GM18861 (cell line): ENCODE measurements around the gene EGR4.
"Not testable (repeated sequence)": the region's sequence is repeated elsewhere in the genome, so short reads cannot be mapped to it uniquely, and the experiment has no call there.

Source experiments
- ATAC-seq: cut with Tn5 transposase; IDR thresholded peaks from one replicate; pipeline ENCODE4 v1.9.1; 2021; ENCODE audit not compliant: unreplicated experiment

Gene EGR4

DNA sequence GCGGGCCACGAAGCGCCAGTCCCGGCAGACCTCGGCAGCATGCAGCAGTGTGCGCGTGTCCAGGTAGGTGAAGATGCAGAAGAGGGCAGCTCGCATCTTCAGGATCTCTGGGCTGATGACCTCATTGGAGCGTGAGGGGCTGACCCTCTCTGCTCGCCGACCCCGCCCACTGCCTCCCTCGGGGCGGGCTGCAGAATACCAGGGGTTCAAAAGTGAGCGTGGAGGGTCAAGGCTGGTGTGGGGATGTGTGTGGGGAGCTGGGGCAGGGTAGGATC, 29.1 kb downstream of the EGR4 start:
- ATAC-seq = no peak

DNA sequence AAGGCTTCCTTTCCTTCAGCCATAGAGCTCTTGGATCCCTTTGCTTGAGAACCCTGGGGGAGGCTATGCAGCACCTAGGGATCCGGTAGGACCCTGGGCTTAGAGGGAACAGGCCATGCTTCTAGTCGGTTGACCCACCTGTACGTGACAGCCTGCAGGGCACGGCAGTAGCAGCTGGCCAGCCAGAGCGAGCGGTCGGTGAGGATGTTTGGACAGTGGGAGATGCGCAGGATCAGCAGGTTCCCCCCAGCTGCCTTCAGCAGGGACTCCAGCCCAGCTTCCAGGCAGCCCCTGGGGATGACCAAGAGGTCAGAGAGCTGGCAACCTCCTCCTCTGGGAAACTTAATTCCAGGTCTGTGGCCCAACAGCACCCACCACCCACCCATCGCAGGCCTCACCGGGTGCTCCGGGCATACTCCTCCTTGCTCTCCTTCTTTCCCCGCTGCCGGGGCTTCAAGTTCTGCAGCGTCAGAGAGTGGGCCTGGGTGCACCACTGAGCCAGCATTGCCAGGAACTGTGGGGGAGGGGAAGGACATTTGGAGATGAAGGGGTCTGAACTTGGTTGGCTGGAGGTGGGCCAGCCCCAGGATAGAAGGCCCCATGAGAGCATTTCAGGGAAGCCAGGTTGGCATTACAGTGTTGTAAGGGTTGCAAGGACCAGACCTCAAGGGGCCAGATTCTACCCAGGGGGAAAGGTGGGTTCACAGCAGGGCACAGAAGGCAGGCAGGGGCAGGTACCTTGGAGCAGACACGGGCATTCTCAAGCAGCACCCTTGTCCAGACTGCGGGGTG, 29.6 kb downstream of the EGR4 start:
- no peak for ATAC-seq

DNA sequence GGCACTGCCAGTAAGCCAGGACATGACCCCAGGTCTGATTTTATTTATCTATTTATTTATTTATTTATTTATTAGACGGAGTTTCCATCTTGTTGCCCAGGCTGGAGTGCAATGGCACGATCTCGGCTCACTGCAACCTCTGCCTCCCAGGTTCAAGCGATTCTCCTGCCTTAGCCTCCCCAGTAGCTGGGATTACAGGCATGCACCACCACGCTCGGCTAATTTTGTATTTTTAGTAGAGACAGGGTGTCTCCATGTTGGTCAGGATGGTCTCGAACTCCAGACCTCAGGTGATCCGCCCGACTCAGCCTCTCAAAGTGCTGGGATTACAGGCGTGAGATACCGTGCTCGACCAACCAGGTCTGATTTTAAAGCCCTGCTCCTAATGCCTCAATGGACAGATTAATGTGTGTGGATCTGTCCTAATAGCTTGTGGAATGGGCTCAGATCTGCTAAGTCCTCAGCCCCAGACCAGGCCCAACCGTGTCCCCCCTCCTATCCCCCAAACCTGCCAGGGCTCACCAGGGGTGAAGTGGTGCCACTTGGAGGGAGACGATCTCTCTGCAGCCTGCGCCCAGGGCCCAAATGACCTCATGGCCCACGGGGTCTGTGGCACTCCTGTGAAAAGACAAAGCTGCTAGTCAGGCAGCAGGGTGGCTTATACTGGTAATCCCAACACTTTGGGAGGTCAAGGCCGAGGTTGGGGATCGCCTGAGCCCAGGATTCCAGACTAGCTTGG, 30.5 kb downstream of the EGR4 start:
- not testable (repeated sequence) for ATAC-seq

DNA sequence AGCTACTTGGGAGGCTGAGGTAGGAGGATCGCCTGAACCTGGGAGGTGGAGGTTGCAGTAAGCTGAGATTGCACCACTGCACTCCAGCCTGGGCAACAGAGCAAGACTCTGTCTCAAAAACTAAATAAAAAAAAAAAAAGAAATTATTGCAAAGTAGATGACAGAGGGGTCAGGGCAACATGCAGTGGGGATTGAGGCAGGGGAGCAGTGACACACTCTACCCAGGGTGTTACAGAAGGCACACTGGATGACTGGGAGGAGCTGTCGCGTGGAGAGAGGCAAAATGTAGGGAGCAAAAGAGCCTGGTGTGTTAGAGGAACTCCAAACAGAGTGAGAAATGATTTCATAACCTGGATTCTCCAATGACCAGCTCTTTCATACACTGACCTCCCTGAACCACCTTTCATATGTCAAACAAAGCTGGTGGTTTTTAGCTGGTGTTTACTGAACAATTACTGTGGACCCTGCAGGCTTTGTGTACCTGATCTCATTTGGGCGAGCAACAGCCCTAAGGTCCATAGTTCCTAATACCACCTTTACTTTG, 31.2 kb downstream of the EGR4 start:
- no peak for ATAC-seq

DNA sequence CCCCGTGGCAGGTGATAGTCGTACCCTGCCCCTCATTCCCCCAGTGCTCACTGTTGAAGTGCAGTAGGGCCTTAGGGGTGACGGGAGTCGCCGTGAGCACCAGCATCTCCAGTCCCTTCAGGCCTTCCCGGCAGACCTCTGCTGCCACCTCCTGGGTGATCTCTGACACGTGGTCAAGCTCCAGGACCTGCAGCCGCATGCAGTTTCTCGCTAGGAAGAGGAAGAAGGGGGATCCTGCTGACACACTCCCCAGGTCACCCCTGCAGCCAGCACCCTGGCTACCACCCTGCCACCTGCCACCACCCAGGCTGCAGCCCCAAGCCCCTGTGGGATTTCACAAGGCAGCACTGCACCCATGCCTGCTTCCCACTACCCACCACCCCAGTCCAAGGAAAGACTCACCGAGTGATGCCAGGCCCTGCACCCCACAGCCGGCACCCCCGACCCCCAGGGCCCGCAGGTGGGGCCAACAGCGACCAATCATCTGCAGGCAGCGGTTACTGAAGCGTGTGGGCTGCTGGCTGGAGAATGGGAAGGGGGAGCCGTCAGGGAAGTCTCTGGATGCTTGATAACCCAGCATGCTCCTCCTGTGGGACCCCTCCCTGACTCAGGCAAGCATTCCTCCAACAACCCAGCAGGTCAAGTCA, 32.9 kb downstream of the EGR4 start:
- no peak for ATAC-seq

DNA sequence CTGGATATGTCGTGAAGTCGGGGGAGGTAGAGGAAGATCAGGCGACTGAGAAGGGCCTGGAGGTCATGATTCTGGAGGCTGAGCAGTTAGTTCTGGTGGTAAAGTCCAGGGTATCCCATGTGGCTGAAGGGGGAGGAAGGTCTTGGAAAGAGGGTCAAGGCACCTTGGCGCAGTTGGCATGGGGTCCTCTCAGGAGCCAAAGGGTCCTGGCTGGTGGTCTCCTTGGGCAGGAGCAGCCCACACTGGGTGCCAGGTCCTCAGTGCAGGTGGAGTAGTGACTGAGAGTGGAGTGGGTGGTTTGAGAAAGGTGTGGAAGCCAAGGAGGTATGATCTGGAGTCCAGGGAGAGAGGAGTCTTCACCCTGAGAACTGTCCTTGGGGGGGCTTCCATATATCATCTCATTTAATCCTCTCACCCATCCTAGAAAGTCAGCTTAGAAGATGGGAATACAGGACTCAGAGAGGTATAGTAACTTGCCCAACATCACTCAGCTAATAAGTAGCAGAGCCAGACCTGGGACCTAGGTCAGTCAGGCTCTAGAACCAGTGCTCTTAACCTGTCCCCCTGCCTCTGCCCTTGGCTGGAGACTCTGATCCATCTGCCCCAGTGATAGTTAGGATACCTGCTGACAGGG, 33.5 kb downstream of the EGR4 start:
- ATAC-seq = no peak

DNA sequence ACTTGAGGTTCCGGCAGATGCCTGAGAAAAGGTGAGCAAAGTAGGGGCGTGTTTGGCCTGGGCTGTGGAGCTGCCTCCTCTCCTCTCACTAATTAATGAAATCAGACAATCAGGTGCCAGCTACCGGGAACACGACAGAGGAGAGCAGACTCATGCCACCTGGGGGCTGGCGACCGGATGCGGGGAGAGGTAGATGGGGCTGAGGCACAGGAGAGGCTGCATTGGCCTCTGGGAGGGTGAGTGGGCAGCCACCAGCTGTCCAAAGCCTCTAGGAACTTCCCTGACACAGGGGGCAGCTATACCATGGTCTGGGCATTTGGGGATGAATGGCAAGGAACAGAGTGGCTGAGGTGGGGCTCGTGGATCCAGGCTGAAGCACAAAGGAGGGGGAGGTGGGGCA, 34.1 kb downstream of the EGR4 start:
- no peak for ATAC-seq

DNA sequence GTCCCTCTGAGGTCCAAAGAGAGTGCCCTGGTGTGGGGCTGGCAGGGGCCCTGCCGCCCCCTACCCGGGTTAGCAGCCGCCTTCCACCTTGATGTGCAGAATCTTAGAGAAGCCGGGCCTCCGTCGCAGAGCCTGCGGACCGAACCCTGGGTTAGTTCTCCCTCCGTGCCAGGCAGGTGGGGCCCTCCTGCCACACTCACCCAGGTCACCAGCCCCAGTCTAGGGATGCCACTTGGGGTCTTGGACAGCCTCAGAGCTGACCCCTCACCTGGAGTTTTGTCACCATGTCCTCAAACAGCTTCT, 34.5 kb downstream of the EGR4 start:
- ATAC-seq = no peak

DNA sequence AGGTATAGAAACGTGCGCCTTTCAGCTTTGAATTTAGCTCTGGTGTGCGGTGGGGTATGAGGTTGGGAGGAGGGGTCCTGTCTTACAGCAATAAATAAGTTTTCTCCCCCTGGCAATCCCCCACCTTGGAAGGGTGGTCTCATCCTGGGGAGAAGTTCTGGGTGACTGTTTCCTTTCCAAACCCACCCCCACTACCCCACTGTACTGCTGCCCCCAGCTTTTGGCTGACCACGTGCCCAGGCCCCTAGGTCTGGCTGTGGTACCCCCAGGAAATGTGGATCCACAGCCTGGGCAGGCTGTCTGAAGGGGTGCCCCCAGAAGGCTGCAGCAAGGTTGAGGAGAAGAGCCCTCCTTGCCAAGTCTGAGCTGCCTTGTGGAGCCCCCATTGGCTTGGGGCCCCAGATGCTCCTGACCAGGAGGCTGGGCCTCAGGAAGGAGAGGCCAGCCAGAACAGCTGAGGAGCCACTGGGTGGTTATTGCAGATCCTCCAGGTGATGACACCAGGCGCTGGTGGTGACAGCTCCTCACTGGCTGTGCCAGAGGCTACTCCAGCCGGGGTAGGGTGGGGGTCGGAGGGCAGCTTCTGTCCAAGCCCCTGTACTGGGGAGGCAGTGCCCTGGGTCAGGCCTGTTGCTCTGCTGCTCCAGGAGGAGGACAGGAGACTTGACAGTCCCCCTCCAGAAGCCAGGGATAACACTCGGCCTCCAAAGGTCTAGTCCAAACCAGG, 35.0 kb downstream of the EGR4 start:
- ATAC-seq = no peak

DNA sequence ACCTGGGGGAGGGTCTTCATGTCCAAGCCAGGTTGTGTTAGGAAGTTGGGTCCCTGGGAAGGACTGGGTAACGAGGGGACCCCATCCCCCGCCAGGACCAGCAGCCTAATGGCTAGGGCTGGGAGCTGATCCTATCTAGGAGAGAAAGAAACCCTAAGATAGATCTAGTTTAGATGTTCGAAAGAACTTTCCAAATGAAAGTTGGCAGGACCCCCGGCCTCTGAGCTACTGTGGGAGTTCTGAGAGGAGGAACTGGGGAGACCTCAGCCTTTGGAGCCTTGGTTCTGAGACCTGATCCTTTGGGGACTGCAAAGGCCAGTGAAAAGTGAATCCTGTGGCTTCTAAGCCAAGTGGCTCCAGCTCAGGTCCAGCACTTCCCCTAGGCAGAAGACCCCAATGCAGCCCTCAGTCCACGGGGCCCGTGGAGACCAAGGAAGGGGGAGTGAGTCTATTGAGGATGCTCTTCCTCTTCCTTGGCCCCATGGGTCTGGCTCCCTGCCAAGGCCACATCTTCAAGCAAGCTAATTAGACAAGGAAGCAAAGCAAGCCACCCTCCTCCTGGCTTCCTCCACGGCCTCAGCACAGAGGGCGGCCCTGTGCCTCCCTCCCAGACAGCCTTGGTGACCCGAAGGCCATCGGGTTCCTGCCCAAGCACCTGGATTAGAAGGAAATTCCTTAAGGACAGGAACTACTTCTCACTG, 35.8 kb downstream of the EGR4 start:
- no peak for ATAC-seq

DNA sequence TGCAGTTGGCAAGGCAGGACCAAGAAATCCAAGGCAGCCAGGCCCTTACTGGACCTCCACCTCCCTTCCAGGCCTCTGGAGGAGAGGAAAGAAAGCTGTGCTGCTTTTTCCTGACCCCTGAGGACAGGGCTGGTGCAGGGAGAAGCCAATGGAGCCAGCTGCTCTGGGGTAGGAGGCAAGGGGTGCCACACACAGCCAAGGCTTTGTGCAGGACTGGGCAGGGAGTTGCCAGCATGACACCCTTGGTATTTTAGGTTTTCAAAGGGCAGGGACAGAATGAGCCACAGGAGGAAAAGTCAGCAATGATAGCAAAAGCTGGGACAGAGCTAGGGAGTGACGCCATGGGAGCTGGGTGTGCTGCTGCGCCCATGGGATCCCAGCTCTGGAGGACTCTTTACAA, 36.3 kb downstream of the EGR4 start:
- no peak for ATAC-seq

DNA sequence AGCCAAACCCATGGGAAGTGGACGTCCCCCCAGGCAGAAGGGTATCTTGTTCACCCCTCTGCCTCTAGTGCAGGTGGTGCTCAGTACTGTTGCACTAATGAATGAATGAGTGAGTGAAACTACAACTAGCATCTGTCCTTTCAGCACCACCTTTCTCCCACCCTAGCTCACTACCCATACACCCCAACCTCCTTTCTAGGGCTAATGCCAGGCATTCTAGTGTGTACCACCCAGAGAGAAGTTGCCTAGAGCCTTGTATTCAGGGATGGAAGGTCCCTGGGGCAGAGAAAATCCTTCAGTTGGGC, 36.8 kb downstream of the EGR4 start:
- ATAC-seq = no peak

DNA sequence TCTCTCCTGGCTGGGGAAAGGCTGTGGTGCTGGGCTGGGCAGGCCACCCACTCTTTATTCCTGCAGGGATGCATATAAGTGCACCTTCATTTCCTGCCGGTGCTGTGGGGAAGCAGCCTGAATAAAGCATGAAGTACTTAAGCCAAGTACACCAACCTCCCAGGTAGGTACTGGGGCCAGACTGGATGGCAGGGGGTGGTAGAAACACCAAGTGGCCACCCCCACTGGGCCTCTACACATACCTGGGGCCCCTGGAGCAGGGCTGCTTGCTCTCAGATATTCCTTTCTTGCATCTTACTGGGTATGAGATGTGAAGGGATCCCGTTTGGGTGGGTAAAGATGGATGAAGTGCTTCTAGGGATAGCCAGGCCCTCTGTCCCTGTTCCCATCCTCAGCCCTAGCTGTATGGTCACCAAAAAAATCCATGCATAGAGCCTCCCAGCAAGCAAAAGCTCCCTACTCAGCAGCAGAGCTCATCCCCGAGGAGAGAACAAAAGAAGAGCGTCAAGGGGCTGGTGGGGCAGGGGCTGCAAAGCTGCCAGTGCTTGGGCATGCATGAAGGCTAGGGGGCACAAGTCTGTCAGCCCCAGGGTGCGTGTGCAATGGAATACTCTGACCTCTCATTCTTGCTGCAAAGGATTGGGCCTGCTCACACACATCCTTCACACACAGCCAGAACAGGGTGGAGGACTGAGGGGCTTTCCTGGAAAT, 37.3 kb downstream of the EGR4 start:
- no peak for ATAC-seq

DNA sequence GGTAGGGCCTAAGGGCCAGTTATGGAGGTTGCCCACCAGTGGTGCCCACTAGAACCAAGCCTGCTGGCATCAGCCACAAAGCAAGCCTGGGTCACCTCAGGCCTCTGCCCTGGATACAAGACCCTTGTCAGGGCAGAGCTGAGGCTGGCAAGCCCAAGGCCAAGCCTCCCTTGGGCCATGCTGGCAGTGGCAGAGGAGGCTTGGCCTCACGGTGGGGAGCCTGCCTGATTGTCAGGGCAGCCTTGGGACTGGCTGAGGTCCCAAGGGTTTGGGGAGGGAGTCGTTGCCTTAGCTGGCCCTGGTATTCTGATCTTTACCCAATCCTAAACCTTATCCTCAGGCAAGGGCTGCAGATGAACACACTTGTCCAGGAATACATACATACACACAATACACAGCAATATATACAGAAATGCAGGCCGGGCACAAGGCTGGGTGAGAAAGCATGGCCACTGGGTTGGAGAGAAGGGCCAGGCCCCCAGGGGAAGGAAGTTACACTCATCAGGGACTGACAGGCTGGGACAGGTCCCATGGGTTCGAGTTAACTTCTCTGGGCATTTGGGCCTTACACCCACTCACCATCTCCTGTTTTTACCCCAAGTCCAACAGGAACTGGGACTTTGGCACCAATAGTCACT, 38.2 kb downstream of the EGR4 start:
- ATAC-seq = no peak

DNA sequence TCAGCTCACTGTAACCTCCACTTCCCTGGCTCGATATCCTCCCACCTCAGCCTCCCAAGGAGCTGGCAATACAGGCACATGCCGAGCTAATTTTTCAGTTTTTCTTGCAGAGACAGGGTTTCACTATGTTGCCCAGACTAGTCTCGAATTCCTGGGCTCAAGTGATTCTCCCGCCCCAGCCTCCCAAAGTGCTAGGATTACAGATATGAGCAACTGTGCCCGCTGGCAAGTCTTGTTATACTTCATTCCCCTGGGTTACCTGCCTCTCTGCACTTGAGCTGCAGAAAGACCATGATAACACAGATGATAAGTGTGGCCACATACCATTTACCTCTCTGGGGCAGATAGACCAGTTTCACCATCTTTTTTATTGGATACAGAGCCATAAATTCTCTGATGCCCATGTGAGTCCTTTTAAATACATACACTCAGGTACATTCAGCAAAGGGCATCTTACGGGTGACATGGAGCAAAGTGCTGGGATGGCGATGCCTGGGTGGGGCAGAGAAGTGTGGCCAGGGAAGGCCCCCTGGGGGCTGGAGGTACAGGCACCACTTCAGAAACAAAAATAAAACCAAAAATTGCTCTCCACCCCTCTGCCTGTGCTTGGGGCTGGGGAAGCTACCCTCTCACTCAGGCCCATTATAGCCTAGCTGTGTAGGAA, 38.9 kb downstream of the EGR4 start:
- no peak for ATAC-seq

DNA sequence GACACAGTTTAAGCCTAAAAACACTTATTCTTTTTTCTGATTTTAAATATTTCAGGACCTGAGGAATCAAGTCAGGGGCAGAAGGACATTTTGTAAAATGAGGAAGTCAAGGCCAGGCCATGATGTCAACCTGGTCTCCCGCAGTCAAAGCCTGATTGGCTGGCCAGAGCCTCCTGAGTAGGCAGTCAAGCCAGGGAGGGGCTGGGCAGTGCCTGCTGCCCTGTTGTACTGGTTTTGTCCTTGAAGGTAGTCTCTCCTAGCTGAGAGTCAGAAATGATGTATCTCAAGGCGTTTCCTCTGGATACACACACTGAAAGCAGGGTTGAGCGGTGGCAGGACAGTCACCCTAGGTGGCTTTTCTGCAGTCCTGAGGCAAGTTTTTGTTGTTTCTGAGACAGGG, 39.4 kb downstream of the EGR4 start:
- no peak for ATAC-seq

DNA sequence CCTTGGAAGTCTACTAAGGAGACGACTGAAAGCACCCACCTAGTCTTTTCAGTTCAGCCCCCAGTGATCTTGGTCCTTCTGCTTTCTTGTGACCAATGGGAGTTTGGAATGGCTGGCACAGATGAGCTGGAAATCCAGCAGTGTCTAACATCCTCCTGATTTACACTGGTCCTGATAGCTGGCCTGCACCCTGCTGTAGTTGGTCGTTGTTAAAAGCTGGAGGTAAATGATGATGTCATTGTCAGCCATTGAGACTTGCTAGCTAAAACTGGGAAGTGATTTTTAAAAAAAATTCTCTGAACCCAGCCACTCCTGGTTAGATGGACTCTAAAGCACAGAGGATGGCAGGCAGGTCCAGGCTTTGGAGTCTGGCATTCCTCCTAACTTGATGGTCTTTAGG, 39.9 kb downstream of the EGR4 start:
- no peak for ATAC-seq

DNA sequence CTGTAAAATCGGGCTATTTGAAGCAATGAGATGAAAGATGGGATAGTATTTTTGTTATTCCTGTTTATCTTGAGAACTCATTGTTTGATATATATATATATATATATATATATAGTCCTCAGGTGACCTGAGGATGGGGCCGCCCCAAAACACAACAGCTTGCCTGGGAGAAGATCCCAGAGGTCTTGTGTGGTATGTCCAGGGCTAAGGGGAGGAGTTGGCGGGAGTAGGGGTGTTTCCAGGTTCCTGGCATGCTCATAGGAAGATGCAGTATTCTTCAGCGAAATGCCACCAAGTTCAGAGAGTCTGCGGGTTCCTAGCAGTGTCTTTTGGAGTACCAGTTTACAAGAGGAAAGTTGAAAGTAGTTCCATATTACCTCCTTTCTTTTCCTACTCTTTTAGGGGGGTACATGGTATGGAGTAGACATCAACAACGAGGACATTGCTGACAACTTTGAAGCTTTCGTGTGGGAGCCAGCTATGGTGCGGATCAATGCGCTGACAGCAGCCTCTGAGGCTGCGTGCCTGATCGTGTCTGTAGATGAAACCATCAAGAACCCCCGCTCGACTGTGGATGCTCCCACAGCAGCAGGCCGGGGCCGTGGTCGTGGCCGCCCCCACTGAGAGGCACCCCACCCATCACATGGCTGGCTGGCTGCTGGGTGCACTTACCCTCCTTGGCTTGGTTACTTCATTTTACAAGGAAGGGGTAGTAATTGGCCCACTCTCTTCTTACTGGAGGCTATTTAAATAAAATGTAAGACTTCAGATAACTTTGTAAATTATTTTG, 40.9 kb downstream of the EGR4 start:
- no peak for ATAC-seq
